HepG2 (cell line): ENCODE results near the gene SLC22A7. TPM values are rescaled to one million over a fixed set of nuclear protein-coding genes. Genes with fewer than 3 reads are reported as not detected.

ENCODE experiments used
- ZNF563 ChIP-seq: sonication (generic); formaldehyde crosslinking; IDR thresholded peaks from 2 replicates; pipeline ENCODE4 v1.8.0; 2022; ENCODE audit warnings: mild to moderate bottlenecking, moderate library complexity, missing genetic modification reagents
- ZSCAN12 ChIP-seq: sonication (generic); formaldehyde crosslinking; IDR thresholded peaks from 2 replicates; pipeline ENCODE4 v1.9.0; 2021; ENCODE audit warnings: mild to moderate bottlenecking, missing genetic modification reagents
- ZSCAN29 ChIP-seq: sonication (generic); formaldehyde crosslinking; conservative IDR thresholded peaks from 2 replicates; pipeline ENCODE4 v1.4.0; 2020; ENCODE audit warnings: mild to moderate bottlenecking, missing genetic modification reagents
- polyA plus RNA-seq, 8 experiments: library from polyadenylated mRNA; depleted of rRNA in 3 of 8; stranded (reverse) in 7 of 8; unstranded in 1 of 8; fragments of >200 nt; fragmentation: Illumina TruSeq in 4 of 8; extraction: Trizol in 4 of 8; gene quantifications; 2 replicates each; pipeline versions ENCODE4 v1.2.1 to v1.2.3, GENCODE V29; 2011 to 2016; ENCODE audit warnings: low read depth in 4 of 8, missing spikeins in 1 of 8, mixed read lengths in 1 of 8; ENCODE audit not compliant: insufficient read depth in 1 of 8
- total RNA-seq, 5 experiments: library from RNA; depleted of rRNA; stranded (reverse); fragments of >200 nt; fragmentation: Illumina TruSeq; extraction: Trizol; gene quantifications; 2 replicates each; pipeline ENCODE4 v1.2.3, GENCODE V29; 2016; ENCODE audit warnings: low read depth in 1 of 5
- TF ChIP-seq, protein P1 (sequence below): sonication (generic); formaldehyde crosslinking; IDR thresholded peaks from 2 replicates; pipeline ENCODE4 v1.5.0; 2020; ENCODE audit warnings: mild to moderate bottlenecking, missing genetic modification reagents, borderline replicate concordance
- TF ChIP-seq, protein P2 (sequence below): sonication (generic); formaldehyde crosslinking; IDR thresholded peaks from 2 replicates; pipeline ENCODE4 v1.8.0; 2022; ENCODE audit warnings: mild to moderate bottlenecking, missing genetic modification reagents; ENCODE audit not compliant: insufficient replicate concordance
- TF ChIP-seq, protein P3 (sequence below): sonication (generic); formaldehyde crosslinking; IDR thresholded peaks from 2 replicates; pipeline ENCODE4 v1.8.0; 2022; ENCODE audit warnings: mild to moderate bottlenecking, missing genetic modification reagents, borderline replicate concordance
- TF ChIP-seq, protein P4 (sequence below), 2 experiments: sonication (generic) in 1 of 2; formaldehyde crosslinking in 1 of 2; IDR thresholded peaks; 2 replicates each; pipeline versions ENCODE4 v1.6.1 to v1.9.0; 2014 to 2022; ENCODE audit warnings: antibody characterized with exemption in 1 of 2, borderline replicate concordance in 1 of 2, inconsistent platforms in 1 of 2, low read depth in 1 of 2, missing genetic modification reagents in 1 of 2
- TF ChIP-seq, protein P5 (sequence below): sonication (generic); formaldehyde crosslinking; conservative IDR thresholded peaks from 2 replicates; pipeline ENCODE4 v1.8.0; 2022; ENCODE audit warnings: mild to moderate bottlenecking, moderate library complexity, missing genetic modification reagents

SLC22A7 gene
- total and polyA plus RNA-seq, 2 of the 13 experiments (the other 11 are each of a cell fraction or from before 2014, with no cell fraction given) = 5.3 to 22.6 TPM

DNA sequence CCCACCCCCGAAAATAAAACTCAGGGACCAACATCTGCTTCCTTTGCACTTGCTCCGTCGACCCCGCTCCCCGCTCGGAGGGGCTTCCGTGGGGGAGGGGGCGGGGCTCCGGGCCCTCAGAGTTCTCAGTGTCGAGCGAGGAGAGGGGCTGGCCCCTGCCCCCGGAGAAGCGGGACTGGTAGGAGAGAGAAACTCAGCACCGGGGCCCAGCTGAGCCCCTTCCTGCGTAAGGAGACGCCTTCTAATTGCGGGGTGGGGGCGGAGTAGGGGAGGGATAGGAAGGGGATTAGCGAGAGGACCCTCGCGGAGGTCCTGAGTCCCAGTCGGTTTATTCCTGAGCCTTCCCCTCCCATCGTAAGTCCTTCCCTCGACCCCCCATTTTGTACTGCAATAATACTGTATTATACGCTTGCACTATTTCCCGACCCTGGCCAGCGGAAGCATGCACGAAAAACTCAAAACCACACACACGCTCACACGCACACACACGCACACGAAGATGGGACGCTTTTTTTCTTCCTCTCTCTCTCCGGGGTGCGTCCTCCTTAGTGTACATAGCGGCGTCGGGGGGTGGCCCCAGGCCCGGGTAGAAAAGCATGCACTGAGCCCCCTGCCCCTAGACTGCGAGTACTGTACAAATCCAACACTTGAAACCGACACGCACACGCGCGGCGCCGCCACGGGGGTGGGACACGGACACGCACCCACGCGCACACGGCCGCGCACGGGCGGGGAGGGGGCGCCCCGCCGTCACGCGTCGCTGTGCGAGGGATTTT, 22.1 kb upstream of the SLC22A7 start (continued):
- TF ChIP-seq, protein P1, sequence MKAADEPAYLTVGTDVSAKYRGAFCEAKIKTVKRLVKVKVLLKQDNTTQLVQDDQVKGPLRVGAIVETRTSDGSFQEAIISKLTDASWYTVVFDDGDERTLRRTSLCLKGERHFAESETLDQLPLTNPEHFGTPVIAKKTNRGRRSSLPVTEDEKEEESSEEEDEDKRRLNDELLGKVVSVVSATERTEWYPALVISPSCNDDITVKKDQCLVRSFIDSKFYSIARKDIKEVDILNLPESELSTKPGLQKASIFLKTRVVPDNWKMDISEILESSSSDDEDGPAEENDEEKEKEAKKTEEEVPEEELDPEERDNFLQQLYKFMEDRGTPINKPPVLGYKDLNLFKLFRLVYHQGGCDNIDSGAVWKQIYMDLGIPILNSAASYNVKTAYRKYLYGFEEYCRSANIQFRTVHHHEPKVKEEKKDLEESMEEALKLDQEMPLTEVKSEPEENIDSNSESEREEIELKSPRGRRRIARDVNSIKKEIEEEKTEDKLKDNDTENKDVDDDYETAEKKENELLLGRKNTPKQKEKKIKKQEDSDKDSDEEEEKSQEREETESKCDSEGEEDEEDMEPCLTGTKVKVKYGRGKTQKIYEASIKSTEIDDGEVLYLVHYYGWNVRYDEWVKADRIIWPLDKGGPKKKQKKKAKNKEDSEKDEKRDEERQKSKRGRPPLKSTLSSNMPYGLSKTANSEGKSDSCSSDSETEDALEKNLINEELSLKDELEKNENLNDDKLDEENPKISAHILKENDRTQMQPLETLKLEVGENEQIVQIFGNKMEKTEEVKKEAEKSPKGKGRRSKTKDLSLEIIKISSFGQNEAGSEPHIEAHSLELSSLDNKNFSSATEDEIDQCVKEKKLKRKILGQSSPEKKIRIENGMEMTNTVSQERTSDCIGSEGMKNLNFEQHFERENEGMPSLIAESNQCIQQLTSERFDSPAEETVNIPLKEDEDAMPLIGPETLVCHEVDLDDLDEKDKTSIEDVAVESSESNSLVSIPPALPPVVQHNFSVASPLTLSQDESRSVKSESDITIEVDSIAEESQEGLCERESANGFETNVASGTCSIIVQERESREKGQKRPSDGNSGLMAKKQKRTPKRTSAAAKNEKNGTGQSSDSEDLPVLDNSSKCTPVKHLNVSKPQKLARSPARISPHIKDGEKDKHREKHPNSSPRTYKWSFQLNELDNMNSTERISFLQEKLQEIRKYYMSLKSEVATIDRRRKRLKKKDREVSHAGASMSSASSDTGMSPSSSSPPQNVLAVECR (CRISPR knock-in tag) = no peak
- no peak for TF ChIP-seq ZSCAN12
- TF ChIP-seq, protein P2, sequence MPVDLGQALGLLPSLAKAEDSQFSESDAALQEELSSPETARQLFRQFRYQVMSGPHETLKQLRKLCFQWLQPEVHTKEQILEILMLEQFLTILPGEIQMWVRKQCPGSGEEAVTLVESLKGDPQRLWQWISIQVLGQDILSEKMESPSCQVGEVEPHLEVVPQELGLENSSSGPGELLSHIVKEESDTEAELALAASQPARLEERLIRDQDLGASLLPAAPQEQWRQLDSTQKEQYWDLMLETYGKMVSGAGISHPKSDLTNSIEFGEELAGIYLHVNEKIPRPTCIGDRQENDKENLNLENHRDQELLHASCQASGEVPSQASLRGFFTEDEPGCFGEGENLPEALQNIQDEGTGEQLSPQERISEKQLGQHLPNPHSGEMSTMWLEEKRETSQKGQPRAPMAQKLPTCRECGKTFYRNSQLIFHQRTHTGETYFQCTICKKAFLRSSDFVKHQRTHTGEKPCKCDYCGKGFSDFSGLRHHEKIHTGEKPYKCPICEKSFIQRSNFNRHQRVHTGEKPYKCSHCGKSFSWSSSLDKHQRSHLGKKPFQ (CRISPR knock-in tag) = no peak
- 0 out of 2 replicates have a peak, but pooled peaks have one; percentile 17 for TF ChIP-seq ZSCAN29 (CRISPR knock-in tag)
- TF ChIP-seq, protein P3, sequence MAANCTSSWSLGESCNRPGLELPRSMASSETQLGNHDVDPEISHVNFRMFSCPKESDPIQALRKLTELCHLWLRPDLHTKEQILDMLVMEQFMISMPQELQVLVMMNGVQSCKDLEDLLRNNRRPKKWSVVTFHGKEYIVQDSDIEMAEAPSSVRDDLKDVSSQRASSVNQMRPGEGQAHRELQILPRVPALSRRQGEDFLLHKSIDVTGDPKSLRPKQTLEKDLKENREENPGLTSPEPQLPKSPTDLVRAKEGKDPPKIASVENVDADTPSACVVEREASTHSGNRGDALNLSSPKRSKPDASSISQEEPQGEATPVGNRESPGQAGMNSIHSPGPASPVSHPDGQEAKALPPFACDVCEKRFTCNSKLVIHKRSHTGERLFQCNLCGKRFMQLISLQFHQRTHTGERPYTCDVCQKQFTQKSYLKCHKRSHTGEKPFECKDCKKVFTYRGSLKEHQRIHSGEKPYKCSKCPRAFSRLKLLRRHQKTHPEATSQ (CRISPR knock-in tag) = no peak
- TF ChIP-seq, protein P4, sequence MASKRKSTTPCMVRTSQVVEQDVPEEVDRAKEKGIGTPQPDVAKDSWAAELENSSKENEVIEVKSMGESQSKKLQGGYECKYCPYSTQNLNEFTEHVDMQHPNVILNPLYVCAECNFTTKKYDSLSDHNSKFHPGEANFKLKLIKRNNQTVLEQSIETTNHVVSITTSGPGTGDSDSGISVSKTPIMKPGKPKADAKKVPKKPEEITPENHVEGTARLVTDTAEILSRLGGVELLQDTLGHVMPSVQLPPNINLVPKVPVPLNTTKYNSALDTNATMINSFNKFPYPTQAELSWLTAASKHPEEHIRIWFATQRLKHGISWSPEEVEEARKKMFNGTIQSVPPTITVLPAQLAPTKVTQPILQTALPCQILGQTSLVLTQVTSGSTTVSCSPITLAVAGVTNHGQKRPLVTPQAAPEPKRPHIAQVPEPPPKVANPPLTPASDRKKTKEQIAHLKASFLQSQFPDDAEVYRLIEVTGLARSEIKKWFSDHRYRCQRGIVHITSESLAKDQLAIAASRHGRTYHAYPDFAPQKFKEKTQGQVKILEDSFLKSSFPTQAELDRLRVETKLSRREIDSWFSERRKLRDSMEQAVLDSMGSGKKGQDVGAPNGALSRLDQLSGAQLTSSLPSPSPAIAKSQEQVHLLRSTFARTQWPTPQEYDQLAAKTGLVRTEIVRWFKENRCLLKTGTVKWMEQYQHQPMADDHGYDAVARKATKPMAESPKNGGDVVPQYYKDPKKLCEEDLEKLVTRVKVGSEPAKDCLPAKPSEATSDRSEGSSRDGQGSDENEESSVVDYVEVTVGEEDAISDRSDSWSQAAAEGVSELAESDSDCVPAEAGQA (IDR thresholded peaks at IDR 0.05; ENCODE audit: low read depth) = peak; percentile 7; the same call in 1 of the 2 replicates
- TF ChIP-seq, protein P4 (CRISPR knock-in tag; IDR thresholded peaks at IDR 0.05; ENCODE audit: borderline replicate concordance) = no peak
- peak; percentile 44; the same call in 1 of the 2 replicates for TF ChIP-seq ZNF563 (CRISPR knock-in tag)
- TF ChIP-seq, protein P5, sequence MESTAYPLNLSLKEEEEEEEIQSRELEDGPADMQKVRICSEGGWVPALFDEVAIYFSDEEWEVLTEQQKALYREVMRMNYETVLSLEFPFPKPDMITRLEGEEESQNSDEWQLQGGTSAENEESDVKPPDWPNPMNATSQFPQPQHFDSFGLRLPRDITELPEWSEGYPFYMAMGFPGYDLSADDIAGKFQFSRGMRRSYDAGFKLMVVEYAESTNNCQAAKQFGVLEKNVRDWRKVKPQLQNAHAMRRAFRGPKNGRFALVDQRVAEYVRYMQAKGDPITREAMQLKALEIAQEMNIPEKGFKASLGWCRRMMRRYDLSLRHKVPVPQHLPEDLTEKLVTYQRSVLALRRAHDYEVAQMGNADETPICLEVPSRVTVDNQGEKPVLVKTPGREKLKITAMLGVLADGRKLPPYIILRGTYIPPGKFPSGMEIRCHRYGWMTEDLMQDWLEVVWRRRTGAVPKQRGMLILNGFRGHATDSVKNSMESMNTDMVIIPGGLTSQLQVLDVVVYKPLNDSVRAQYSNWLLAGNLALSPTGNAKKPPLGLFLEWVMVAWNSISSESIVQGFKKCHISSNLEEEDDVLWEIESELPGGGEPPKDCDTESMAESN = no peak
